ENCODE measurements around the gene PIGQ. TPM values are rescaled to one million over a fixed set of nuclear protein-coding genes. Genes with fewer than 3 reads are reported as not detected.

PIGQ gene
- total RNA-seq, 1 experiment from 2014 or later: 72.5 TPM

DNA sequence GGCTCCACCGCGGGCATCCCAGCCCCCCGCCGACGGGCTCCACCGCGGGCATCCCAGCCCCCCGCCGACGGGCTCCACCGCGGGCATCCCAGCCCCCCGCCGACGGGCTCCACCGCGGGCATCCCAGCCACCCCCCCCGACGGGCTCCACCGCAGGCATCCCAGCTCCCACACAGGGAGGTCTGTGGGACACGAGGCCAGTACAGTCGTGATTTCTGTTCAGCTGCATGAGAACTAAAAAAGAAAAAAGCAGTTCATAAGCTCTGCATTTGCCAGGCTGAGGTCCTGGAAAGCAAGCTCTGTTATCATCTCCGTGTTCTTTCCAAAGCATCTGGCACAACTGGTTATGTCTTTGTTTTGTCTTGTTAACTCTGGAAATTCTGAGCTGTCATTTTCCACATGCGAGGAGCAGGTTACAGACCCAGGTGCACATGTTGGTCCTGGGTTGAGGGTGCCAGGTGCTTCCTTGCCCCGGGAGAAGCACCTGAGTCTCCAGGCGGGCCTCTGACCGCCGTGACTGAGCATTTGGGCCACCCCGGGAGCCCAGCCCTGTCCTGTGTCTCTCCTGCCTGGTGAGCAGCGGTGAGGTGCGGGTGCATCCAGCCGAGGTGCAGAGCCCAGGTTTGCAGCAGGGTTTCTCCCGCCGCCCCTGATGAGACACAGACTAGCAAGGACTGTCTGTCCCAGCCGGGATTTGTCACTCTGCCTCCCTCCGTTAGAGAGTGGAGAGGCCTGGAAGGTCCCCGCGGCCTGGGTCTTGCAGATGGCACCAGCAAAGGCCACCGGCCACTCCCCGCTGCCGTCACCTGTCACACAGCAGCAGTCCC, 51.1 kb downstream of the PIGQ start:
- H3K27me3 ChIP-seq (ENCODE audit: insufficient read depth, low read depth): no peaks in the 10 kb centered on the region
- H3K36me3 ChIP-seq (ENCODE audit: low read depth): no peaks in the 10 kb centered on the region
- H3K4me3 ChIP-seq: no peak overlapping the region
- no peaks in the 10 kb centered on the region for H3K9me3 ChIP-seq (ENCODE audit: insufficient read depth, low read depth)
- peaks cover 14% of the 10 kb centered on the region; the same call in 1 of the 2 replicates for H4K20me1 ChIP-seq (ENCODE audit: insufficient read depth)
- H3K27ac ChIP-seq: no peak overlapping the region
- peaks cover under 1% of the 10 kb centered on the region for H3K4me1 ChIP-seq (replicated peaks; ENCODE audit: insufficient read depth)
- intact Hi-C loops (cut with micrococcal nuclease; ENCODE audit: unreplicated experiment): no loop called here
- no peak overlapping the region for H3K4me2 ChIP-seq
- no peaks in the 10 kb centered on the region for H3K79me2 ChIP-seq (ENCODE audit: low read depth)
- POLR2A ChIA-PET (ENCODE audit: unreplicated experiment): no interaction called here
- no peak overlapping the region for H2AFZ ChIP-seq
- no peak for DNase-seq
- TF ChIP-seq EZH2 (IDR thresholded peaks at IDR 0.05; ENCODE audit: low read depth): no peak
- TF ChIP-seq, protein P1, sequence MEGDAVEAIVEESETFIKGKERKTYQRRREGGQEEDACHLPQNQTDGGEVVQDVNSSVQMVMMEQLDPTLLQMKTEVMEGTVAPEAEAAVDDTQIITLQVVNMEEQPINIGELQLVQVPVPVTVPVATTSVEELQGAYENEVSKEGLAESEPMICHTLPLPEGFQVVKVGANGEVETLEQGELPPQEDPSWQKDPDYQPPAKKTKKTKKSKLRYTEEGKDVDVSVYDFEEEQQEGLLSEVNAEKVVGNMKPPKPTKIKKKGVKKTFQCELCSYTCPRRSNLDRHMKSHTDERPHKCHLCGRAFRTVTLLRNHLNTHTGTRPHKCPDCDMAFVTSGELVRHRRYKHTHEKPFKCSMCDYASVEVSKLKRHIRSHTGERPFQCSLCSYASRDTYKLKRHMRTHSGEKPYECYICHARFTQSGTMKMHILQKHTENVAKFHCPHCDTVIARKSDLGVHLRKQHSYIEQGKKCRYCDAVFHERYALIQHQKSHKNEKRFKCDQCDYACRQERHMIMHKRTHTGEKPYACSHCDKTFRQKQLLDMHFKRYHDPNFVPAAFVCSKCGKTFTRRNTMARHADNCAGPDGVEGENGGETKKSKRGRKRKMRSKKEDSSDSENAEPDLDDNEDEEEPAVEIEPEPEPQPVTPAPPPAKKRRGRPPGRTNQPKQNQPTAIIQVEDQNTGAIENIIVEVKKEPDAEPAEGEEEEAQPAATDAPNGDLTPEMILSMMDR (conservative IDR thresholded peaks at IDR 0.05): no peak
- no peaks in the 10 kb centered on the region for H3K9me2 ChIP-seq (ENCODE audit: insufficient read depth)
- H3F3A ChIP-seq (ENCODE audit: insufficient read depth, low read depth): peaks cover 21% of the 10 kb centered on the region
- BruUV-seq (replicated peaks): no TSS peak
- CTCF ChIA-PET: no interaction called here

DNA sequence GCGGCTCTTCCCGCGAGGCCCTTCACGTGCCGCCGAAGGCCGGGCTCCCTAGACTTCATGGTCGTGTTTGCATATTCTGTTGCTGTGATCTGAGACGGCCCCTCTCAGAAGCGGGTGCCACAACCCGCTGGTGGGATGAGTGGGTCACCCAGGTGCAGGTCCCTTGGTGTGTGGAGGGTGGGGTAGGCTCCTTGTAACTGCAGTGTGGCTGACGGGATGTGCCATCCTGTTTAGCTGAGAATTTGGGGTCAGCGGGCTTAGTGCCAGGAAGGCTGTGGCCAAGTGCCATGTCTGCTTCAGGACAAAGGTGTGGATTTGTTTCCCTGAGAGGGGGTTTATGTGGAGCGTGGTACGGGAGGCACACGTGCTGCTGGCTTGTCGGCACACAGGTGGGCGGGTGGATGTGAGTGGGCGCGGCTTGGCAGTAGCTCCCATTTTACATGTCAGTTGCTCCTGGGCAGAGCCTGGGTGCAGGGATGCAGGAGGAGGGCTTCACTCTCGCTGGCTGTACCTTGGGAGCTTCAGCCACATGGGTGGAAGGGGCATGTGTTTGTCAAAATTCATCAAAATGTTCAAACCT, 51.8 kb downstream of the PIGQ start:
- CTCF ChIA-PET: no interaction called here
- Histone ChIP-seq H3K27me3 (ENCODE audit: insufficient read depth, low read depth) (no peaks in the 10 kb centered on the region), H3K9me2 (ENCODE audit: insufficient read depth) (no peaks in the 10 kb centered on the region), H3K4me1 (replicated peaks; ENCODE audit: insufficient read depth) (peaks cover 8% of the 10 kb centered on the region), H4K20me1 (ENCODE audit: insufficient read depth) (peaks cover 12% of the 10 kb centered on the region; the same call in 1 of the 2 replicates), H3K4me2 (peak overlapping the region; percentile 25), H3K9me3 (ENCODE audit: insufficient read depth, low read depth) (no peaks in the 10 kb centered on the region), H3F3A (ENCODE audit: insufficient read depth, low read depth) (peaks cover 26% of the 10 kb centered on the region), H3K27ac (no peak overlapping the region), H3K79me2 (ENCODE audit: low read depth) (no peaks in the 10 kb centered on the region), H3K36me3 (ENCODE audit: low read depth) (no peaks in the 10 kb centered on the region), H2AFZ (no peak overlapping the region), H3K4me3 (no peak overlapping the region)
- intact Hi-C loops (cut with micrococcal nuclease; ENCODE audit: unreplicated experiment): no loop called here
- no TSS peak for BruUV-seq (replicated peaks)
- no peak for DNase-seq
- TF ChIP-seq, protein P1 (conservative IDR thresholded peaks at IDR 0.05): no peak
- no peak for TF ChIP-seq EZH2 (IDR thresholded peaks at IDR 0.05; ENCODE audit: low read depth)
- POLR2A ChIA-PET (ENCODE audit: unreplicated experiment): interaction anchor here (1.0 to 1.1 kb wide), 3 partner anchors 28 to 36 kb away, joined by 4 to 7 read pairs (median 6); no protein-coding TSS in a partner anchor

DNA sequence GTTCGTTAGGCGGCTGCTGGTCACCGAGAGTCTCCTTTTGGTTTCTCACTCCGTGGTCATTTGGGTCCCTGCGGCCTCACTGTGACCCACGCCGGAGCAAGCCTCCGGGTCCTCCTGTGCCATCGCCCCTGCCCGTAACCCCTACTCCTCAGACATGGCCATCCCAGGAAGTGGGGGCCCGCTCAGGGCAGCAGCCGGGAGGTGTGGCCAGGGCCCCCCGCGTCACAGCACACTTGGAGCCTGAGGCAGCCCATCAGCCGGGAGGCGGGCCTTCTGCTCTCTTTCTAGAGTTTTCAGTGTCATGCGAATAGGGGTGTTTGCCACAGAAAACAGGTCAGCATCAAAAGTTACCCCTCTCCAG, 53.1 kb downstream of the PIGQ start:
- Histone ChIP-seq H3K4me3 (no peak overlapping the region), H3K79me2 (ENCODE audit: low read depth) (no peaks in the 10 kb centered on the region), H3K36me3 (ENCODE audit: low read depth) (no peaks in the 10 kb centered on the region), H4K20me1 (ENCODE audit: insufficient read depth) (peaks cover 16% of the 10 kb centered on the region; the same call in 1 of the 2 replicates), H3K9me2 (ENCODE audit: insufficient read depth) (no peaks in the 10 kb centered on the region), H3K27me3 (ENCODE audit: insufficient read depth, low read depth) (no peaks in the 10 kb centered on the region), H2AFZ (no peak overlapping the region), H3K27ac (no peak overlapping the region), H3K4me2 (no peak overlapping the region), H3K9me3 (ENCODE audit: insufficient read depth, low read depth) (no peaks in the 10 kb centered on the region), H3F3A (ENCODE audit: insufficient read depth, low read depth) (peaks cover 36% of the 10 kb centered on the region), H3K4me1 (replicated peaks; ENCODE audit: insufficient read depth) (peaks cover 19% of the 10 kb centered on the region)
- ChIA-PET CTCF (no interaction called here), POLR2A (ENCODE audit: unreplicated experiment) (interaction anchor here (1.1 kb wide), 1 partner anchor 30 kb away, joined by 6 read pairs; no protein-coding TSS in a partner anchor)
- no TSS peak for BruUV-seq (replicated peaks)
- DNase-seq: no peak
- TF ChIP-seq, protein P1 (conservative IDR thresholded peaks at IDR 0.05): no peak
- no peak for TF ChIP-seq EZH2 (IDR thresholded peaks at IDR 0.05; ENCODE audit: low read depth)
- intact Hi-C loops (cut with micrococcal nuclease; ENCODE audit: unreplicated experiment): no loop called here

All from PC-9 (cell line).